Panc1 (cell line): Measurements from ENCODE around the gene IDI2. TPM values are rescaled to one million over a fixed set of nuclear protein-coding genes. Genes with fewer than 3 reads are reported as not detected.

Source experiments
- ATAC-seq: fragments of 200-7000 bp; cut with Tn5 transposase; 2 replicates; pipeline ENCODE4 v1.9.1; 2020; ENCODE audit warnings: mild to moderate bottlenecking, moderate library complexity
- BruUV-seq: library from RNA; stranded (reverse); fragments of 400-500 nt; replicated peaks from 2 replicates; lab custom pipeline; 2021; lab: Mats Ljungman, UMichigan
- CTCF ChIA-PET: fragments of 300-600 bp; sonication (Branson Sonifier 250); formaldehyde crosslinking; loops from one replicate; lab custom pipeline; 2022; ENCODE audit warnings: antibody characterized with exemption; lab: Charles Lee
- POLR2A ChIA-PET: fragments of 300-600 bp; sonication (Branson Sonifier 250); formaldehyde crosslinking; loops from one replicate; lab custom pipeline; 2022; ENCODE audit warnings: antibody characterized with exemption; lab: Charles Lee
- DNase-seq: peaks from one replicate; pipeline ENCODE4 v3.0.0-alpha.2; 2010; ENCODE audit warnings: low read depth, low spot score
- H3K27ac ChIP-seq: 2 replicates; pipeline ENCODE4 v1.5.1; 2011; ENCODE audit warnings: mild to moderate bottlenecking, low read length, inconsistent platforms
- H3K27me3 ChIP-seq: fragments of 200-500 bp; sonication (Bioruptor generic); 2 replicates; pipeline ENCODE4 v1.6.0; 2014; ENCODE audit warnings: low read length, inconsistent platforms; ENCODE audit not compliant: control insufficient read depth, insufficient read depth
- H3K36me3 ChIP-seq: fragments of 200-500 bp; sonication (Bioruptor generic); 2 replicates; pipeline ENCODE4 v1.5.1; 2014; ENCODE audit warnings: inconsistent platforms, mild to moderate bottlenecking, low read length, moderate library complexity; ENCODE audit not compliant: control insufficient read depth, insufficient read depth
- H3K4me1 ChIP-seq: 2 replicates; pipeline ENCODE4 v1.5.1; 2011; ENCODE audit warnings: inconsistent platforms, mild to moderate bottlenecking, low read length, moderate library complexity; ENCODE audit not compliant: control insufficient read depth, insufficient read depth
- H3K4me3 ChIP-seq, 2 experiments: 2 replicates each; pipeline ENCODE4 v1.5.1; 2011 to 2012; ENCODE audit warnings: low read depth in 2 of 2, low read length in 2 of 2, mild to moderate bottlenecking in 2 of 2, inconsistent platforms in 1 of 2, moderate library complexity in 1 of 2
- H3K9me3 ChIP-seq: fragments of 200-500 bp; sonication (Bioruptor generic); 2 replicates; pipeline ENCODE4 v1.5.1; 2014; ENCODE audit warnings: low read depth, mild to moderate bottlenecking, inconsistent platforms, low read length, moderate library complexity; ENCODE audit not compliant: control insufficient read depth, insufficient read depth
- POLR2AphosphoS5 ChIP-seq: IDR thresholded peaks from 2 replicates; pipeline ENCODE4 v1.6.1; 2012; ENCODE audit warnings: mild to moderate bottlenecking, low read depth, low read length, moderate library complexity
- REST ChIP-seq, 2 experiments: IDR thresholded peaks; 2 replicates each; pipeline ENCODE4 v1.6.1; 2011 to 2012; ENCODE audit warnings: low read depth in 2 of 2, control low read depth in 1 of 2, low read length in 1 of 2, mild to moderate bottlenecking in 1 of 2, moderate library complexity in 1 of 2; ENCODE audit not compliant: insufficient read depth in 1 of 2
- SIN3A ChIP-seq: IDR thresholded peaks from 2 replicates; pipeline ENCODE4 v1.6.1; 2012; ENCODE audit warnings: low read depth, mild to moderate bottlenecking, low read length, moderate library complexity, borderline replicate concordance; ENCODE audit not compliant: insufficient read depth
- TCF7L2 ChIP-seq: IDR thresholded peaks from 2 replicates; pipeline ENCODE4 v1.6.1; 2011; ENCODE audit warnings: mild to moderate bottlenecking, low read depth, low read length, inconsistent platforms
- in situ Hi-C: cut with HindIII; loops from 2 replicates; pipeline ENCODE4 v1.10.0; 2016; ENCODE audit warnings: low sequenced_read_pairs, low pct_unique_long_range_greater_than_20kb
- intact Hi-C: fragments of 100-400 bp; cut with micrococcal nuclease; formaldehyde crosslinking; loops from one replicate; pipeline ENCODE4 v1.10.0; 2022; ENCODE audit not compliant: unreplicated experiment
- total RNA-seq: library from RNA; stranded (reverse); gene quantifications from one replicate; pipeline ENCODE4 v1.2.1, GENCODE V29; 2021; ENCODE audit not compliant: unreplicated experiment
- TF ChIP-seq, protein P1 (sequence below): fragments of 450-650 bp; IDR thresholded peaks from 2 replicates; pipeline ENCODE4 v1.5.1; 2017; ENCODE audit warnings: mild to moderate bottlenecking

IDI2 gene
- total RNA-seq, 1 experiment from 2014 or later, result not detected

DNA sequence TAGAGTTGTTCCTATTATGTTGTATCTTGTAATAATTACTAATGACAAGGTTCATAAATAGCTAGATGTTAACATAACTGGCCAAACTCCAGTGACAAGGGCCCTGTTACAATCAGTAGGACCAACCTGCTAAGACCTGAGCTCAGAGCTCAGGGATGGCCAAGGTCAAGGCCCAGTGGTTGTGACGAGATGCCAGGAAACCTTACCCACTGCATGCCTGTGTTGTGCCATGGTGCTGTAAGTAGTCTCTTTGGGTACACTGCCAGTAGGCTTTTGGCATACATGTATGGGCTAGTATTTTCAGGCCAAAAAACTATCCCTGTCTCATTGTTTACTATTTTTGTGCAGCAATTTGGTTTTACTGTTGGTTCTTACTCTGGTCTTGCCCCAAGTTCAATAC lies 7.9 kb upstream of the IDI2 start:
- in situ Hi-C loops, result no loop called here
- H3K27ac ChIP-seq, result no peak overlapping the region
- no peaks in the 10 kb centered on the region for H3K4me1 ChIP-seq
- no peak for TF ChIP-seq POLR2AphosphoS5
- TF ChIP-seq SIN3A, result no peak
- no peak for TF ChIP-seq REST (IDR thresholded peaks at IDR 0.05; ENCODE audit: insufficient read depth in 1 of 2, low read depth in 2 of 2, low read length in 1 of 2)
- TF ChIP-seq, protein P1, sequence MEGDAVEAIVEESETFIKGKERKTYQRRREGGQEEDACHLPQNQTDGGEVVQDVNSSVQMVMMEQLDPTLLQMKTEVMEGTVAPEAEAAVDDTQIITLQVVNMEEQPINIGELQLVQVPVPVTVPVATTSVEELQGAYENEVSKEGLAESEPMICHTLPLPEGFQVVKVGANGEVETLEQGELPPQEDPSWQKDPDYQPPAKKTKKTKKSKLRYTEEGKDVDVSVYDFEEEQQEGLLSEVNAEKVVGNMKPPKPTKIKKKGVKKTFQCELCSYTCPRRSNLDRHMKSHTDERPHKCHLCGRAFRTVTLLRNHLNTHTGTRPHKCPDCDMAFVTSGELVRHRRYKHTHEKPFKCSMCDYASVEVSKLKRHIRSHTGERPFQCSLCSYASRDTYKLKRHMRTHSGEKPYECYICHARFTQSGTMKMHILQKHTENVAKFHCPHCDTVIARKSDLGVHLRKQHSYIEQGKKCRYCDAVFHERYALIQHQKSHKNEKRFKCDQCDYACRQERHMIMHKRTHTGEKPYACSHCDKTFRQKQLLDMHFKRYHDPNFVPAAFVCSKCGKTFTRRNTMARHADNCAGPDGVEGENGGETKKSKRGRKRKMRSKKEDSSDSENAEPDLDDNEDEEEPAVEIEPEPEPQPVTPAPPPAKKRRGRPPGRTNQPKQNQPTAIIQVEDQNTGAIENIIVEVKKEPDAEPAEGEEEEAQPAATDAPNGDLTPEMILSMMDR, result no peak
- no peak for TF ChIP-seq TCF7L2
- intact Hi-C loops, result no loop called here
- ChIA-PET POLR2A (interaction anchor here (0.5 kb wide), 1 partner anchor 15 kb away, joined by 4 read pairs; the partner anchor contains the start of gene IDI1), CTCF (no interaction called here)
- no peak overlapping the region for H3K4me3 ChIP-seq
- DNase-seq (no peak), ATAC-seq (no peak)
- H3K9me3 ChIP-seq, result no peaks in the 10 kb centered on the region
- H3K27me3 ChIP-seq, result no peaks in the 10 kb centered on the region
- H3K36me3 ChIP-seq, result no peaks in the 10 kb centered on the region
- no TSS peak for BruUV-seq

GRCh38 chr10:1029838-1030237 lies 4.2 kb upstream of the IDI2 start:
- Histone ChIP-seq H3K27me3 (no peaks in the 10 kb centered on the region), H3K36me3 (no peaks in the 10 kb centered on the region), H3K4me1 (no peaks in the 10 kb centered on the region), H3K4me3 (no peak overlapping the region), H3K9me3 (no peaks in the 10 kb centered on the region), H3K27ac (no peak overlapping the region)
- no TSS peak for BruUV-seq
- ATAC-seq, result no peak
- POLR2A ChIA-PET, result no interaction called here
- DNase-seq, result no peak
- in situ Hi-C loops (no loop called here), intact Hi-C loops (no loop called here)
- no peak for TF ChIP-seq SIN3A
- TF ChIP-seq TCF7L2, result no peak
- TF ChIP-seq, protein P1, result no peak
- no peak for TF ChIP-seq REST (IDR thresholded peaks at IDR 0.05; ENCODE audit: insufficient read depth in 1 of 2, low read depth in 2 of 2, low read length in 1 of 2)
- no peak for TF ChIP-seq POLR2AphosphoS5
- CTCF ChIA-PET, result no interaction called here
